Measurements from ENCODE around the gene CD200. TPM values are rescaled to one million over a fixed set of nuclear protein-coding genes. Genes with fewer than 3 reads are reported as not detected.

Gene CD200
- total and polyA plus RNA-seq, 9 of the 15 experiments (the other 6 are each of a cell fraction or from before 2014, with no cell fraction given) = 0.13 TPM; not detected in 8

- TF ChIP-seq, protein P1, sequence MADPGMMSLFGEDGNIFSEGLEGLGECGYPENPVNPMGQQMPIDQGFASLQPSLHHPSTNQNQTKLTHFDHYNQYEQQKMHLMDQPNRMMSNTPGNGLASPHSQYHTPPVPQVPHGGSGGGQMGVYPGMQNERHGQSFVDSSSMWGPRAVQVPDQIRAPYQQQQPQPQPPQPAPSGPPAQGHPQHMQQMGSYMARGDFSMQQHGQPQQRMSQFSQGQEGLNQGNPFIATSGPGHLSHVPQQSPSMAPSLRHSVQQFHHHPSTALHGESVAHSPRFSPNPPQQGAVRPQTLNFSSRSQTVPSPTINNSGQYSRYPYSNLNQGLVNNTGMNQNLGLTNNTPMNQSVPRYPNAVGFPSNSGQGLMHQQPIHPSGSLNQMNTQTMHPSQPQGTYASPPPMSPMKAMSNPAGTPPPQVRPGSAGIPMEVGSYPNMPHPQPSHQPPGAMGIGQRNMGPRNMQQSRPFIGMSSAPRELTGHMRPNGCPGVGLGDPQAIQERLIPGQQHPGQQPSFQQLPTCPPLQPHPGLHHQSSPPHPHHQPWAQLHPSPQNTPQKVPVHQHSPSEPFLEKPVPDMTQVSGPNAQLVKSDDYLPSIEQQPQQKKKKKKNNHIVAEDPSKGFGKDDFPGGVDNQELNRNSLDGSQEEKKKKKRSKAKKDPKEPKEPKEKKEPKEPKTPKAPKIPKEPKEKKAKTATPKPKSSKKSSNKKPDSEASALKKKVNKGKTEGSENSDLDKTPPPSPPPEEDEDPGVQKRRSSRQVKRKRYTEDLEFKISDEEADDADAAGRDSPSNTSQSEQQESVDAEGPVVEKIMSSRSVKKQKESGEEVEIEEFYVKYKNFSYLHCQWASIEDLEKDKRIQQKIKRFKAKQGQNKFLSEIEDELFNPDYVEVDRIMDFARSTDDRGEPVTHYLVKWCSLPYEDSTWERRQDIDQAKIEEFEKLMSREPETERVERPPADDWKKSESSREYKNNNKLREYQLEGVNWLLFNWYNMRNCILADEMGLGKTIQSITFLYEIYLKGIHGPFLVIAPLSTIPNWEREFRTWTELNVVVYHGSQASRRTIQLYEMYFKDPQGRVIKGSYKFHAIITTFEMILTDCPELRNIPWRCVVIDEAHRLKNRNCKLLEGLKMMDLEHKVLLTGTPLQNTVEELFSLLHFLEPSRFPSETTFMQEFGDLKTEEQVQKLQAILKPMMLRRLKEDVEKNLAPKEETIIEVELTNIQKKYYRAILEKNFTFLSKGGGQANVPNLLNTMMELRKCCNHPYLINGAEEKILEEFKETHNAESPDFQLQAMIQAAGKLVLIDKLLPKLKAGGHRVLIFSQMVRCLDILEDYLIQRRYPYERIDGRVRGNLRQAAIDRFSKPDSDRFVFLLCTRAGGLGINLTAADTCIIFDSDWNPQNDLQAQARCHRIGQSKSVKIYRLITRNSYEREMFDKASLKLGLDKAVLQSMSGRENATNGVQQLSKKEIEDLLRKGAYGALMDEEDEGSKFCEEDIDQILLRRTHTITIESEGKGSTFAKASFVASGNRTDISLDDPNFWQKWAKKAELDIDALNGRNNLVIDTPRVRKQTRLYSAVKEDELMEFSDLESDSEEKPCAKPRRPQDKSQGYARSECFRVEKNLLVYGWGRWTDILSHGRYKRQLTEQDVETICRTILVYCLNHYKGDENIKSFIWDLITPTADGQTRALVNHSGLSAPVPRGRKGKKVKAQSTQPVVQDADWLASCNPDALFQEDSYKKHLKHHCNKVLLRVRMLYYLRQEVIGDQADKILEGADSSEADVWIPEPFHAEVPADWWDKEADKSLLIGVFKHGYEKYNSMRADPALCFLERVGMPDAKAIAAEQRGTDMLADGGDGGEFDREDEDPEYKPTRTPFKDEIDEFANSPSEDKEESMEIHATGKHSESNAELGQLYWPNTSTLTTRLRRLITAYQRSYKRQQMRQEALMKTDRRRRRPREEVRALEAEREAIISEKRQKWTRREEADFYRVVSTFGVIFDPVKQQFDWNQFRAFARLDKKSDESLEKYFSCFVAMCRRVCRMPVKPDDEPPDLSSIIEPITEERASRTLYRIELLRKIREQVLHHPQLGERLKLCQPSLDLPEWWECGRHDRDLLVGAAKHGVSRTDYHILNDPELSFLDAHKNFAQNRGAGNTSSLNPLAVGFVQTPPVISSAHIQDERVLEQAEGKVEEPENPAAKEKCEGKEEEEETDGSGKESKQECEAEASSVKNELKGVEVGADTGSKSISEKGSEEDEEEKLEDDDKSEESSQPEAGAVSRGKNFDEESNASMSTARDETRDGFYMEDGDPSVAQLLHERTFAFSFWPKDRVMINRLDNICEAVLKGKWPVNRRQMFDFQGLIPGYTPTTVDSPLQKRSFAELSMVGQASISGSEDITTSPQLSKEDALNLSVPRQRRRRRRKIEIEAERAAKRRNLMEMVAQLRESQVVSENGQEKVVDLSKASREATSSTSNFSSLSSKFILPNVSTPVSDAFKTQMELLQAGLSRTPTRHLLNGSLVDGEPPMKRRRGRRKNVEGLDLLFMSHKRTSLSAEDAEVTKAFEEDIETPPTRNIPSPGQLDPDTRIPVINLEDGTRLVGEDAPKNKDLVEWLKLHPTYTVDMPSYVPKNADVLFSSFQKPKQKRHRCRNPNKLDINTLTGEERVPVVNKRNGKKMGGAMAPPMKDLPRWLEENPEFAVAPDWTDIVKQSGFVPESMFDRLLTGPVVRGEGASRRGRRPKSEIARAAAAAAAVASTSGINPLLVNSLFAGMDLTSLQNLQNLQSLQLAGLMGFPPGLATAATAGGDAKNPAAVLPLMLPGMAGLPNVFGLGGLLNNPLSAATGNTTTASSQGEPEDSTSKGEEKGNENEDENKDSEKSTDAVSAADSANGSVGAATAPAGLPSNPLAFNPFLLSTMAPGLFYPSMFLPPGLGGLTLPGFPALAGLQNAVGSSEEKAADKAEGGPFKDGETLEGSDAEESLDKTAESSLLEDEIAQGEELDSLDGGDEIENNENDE (IDR thresholded peaks at IDR 0.05; ENCODE audit: low read depth, low read length) = no peak
- TF ChIP-seq PURB (CRISPR knock-in tag; IDR thresholded peaks at IDR 0.05; ENCODE audit: low read depth) (no peak), DDX20 (tag; IDR thresholded peaks at IDR 0.05; ENCODE audit: low read depth) (no peak), ZNF408 (CRISPR knock-in tag; IDR thresholded peaks at IDR 0.05; ENCODE audit: low read depth) (no peak), SIRT6 (IDR thresholded peaks at IDR 0.05; ENCODE audit: low read depth, low read length) (no peak)
Measured at GRCh38 chr3:112366522-112366921, 33.6 kb downstream of the CD200 start (continued).

Measured in K562 (cell line).